ENCODE measurements around the gene DYRK2.
A peak's percentile ranks its signal among the peaks of the same experiment; 100 is the strongest.
"Not testable (repeated sequence)": the region's sequence is repeated elsewhere in the genome, so short reads cannot be mapped to it uniquely, and the experiment has no call there.

DYRK2 gene

GRCh38 chr12:67673509-67673908 is 25.0 kb downstream of the DYRK2 start:
- H3K9ac ChIP-seq (ENCODE audit: low read length); H3K4me3 ChIP-seq (ENCODE audit: low read depth in 1 of 2, low read length in 2 of 2); H3K36me3 ChIP-seq (ENCODE audit: insufficient read depth, low read length); H3K27me3 ChIP-seq (ENCODE audit: control insufficient read depth in 1 of 2, insufficient read depth in 2 of 2, low read length in 2 of 2); H3K27ac ChIP-seq (ENCODE audit: low read depth, low read length); H3K9me3 ChIP-seq (ENCODE audit: low read length): not testable (repeated sequence)
- peaks cover 20% of the 10 kb centered on the region for H3K4me1 ChIP-seq (ENCODE audit: insufficient read depth, low read length)

GRCh38 chr12:67674417-67674816 is 25.9 kb downstream of the DYRK2 start:
- H3K9me3 ChIP-seq (ENCODE audit: low read length): no peaks in the 10 kb centered on the region
- no peak overlapping the region for H3K9ac ChIP-seq (ENCODE audit: low read length)
- H3K4me3 ChIP-seq (ENCODE audit: low read depth in 1 of 2, low read length in 2 of 2): no peak overlapping the region
- peaks cover 28% of the 10 kb centered on the region for H3K4me1 ChIP-seq (ENCODE audit: insufficient read depth, low read length)
- no peaks in the 10 kb centered on the region for H3K27me3 ChIP-seq (ENCODE audit: control insufficient read depth in 1 of 2, insufficient read depth in 2 of 2, low read length in 2 of 2)
- H3K36me3 ChIP-seq (ENCODE audit: insufficient read depth, low read length): no peaks in the 10 kb centered on the region
- no peak overlapping the region for H3K27ac ChIP-seq (ENCODE audit: low read depth, low read length)

DNA sequence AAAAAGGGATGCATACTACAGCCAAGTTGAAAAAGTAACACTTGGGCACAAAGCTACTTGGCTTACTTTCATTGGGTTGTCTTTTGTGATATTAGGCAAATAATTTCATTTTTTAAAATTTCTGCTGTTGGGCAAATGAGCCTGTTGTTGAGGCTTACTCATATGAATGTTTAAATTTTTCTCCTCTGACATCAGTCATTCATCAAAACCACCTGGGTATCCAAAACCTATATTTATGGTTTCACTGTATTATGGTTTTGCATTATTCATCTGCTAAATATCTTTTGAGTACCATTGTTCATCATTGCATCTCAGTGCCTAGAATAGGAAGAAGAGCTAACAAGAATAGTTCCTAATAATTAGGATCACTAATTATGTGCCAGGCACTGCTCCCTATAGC is 28.1 kb downstream of the DYRK2 start:
- no peak overlapping the region for H3K27ac ChIP-seq (ENCODE audit: low read depth, low read length)
- no peaks in the 10 kb centered on the region for H3K36me3 ChIP-seq (ENCODE audit: insufficient read depth, low read length)
- H3K27me3 ChIP-seq (ENCODE audit: control insufficient read depth in 1 of 2, insufficient read depth in 2 of 2, low read length in 2 of 2): no peaks in the 10 kb centered on the region
- H3K4me1 ChIP-seq (ENCODE audit: insufficient read depth, low read length): peaks cover 40% of the 10 kb centered on the region
- no peaks in the 10 kb centered on the region for H3K9me3 ChIP-seq (ENCODE audit: low read length)
- H3K4me3 ChIP-seq (ENCODE audit: low read depth in 1 of 2, low read length in 2 of 2): no peak overlapping the region
- H3K9ac ChIP-seq (ENCODE audit: low read length): no peak overlapping the region

DNA sequence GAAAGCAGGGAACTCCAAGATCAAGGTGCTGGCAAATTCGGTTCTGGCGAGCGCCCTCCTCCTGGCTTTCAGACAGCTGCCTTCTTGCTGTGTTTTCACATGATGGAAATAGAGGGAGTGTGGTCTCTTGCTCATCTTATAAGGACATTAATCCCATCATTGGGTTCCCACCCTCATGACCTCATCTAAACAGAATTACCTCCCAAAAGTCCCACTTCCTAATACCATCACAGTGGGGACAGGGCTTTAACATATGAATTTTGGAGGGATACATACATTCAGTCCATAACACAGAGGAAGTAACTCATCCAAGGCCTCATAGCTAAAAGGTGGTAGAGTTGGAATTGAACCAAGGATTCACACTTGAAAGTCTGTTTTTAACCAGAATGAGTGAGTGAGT is 28.6 kb downstream of the DYRK2 start:
- H3K36me3 ChIP-seq (ENCODE audit: insufficient read depth, low read length): no peaks in the 10 kb centered on the region
- H3K9ac ChIP-seq (ENCODE audit: low read length): no peak overlapping the region
- H3K27me3 ChIP-seq (ENCODE audit: control insufficient read depth in 1 of 2, insufficient read depth in 2 of 2, low read length in 2 of 2): no peaks in the 10 kb centered on the region
- H3K27ac ChIP-seq (ENCODE audit: low read depth, low read length): no peak overlapping the region
- H3K9me3 ChIP-seq (ENCODE audit: low read length): no peaks in the 10 kb centered on the region
- no peak overlapping the region for H3K4me3 ChIP-seq (ENCODE audit: low read depth in 1 of 2, low read length in 2 of 2)
- H3K4me1 ChIP-seq (ENCODE audit: insufficient read depth, low read length): peaks cover 40% of the 10 kb centered on the region

DNA sequence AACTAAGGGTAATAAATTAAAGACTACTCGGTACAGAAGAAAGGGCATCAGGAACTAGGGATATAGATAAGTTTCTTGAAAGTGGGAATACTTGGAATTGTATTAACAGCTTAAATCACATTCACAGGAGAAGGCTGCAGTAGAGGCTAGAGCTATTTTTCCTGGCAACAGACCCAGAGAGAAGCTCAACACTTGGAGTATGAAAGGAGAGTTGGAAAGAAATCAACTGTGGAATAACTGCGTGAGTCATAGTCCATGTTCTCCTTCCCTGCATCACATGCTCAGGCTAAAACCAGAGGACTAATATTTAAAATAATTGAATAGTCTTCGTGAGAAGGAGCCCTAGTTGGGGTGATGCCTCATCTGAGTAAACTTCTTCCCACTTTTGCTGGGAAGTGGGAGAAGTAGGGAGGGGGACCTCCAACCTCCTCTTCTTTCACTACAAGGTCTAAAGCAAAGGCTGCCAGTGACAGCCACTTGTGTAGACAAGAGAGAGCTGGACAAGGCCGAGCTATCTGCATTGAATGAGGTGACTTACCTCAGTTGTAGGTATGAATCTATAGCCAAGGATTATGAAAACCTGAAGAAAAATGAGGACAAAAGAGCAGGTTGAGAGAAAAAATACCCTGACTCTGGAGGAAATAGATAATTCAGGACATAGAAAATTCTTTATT is 32.7 kb downstream of the DYRK2 start:
- Histone ChIP-seq H3K4me3 (ENCODE audit: low read depth in 1 of 2, low read length in 2 of 2) (peak overlapping the region in 1 of 2 donors; percentile 28), H3K27ac (ENCODE audit: low read depth, low read length) (peak overlapping the region; percentile 19), H3K36me3 (ENCODE audit: insufficient read depth, low read length) (no peaks in the 10 kb centered on the region), H3K4me1 (ENCODE audit: insufficient read depth, low read length) (peaks cover 34% of the 10 kb centered on the region), H3K9me3 (ENCODE audit: low read length) (no peaks in the 10 kb centered on the region), H3K9ac (ENCODE audit: low read length) (no peak overlapping the region), H3K27me3 (ENCODE audit: control insufficient read depth in 1 of 2, insufficient read depth in 2 of 2, low read length in 2 of 2) (no peaks in the 10 kb centered on the region)

DNA sequence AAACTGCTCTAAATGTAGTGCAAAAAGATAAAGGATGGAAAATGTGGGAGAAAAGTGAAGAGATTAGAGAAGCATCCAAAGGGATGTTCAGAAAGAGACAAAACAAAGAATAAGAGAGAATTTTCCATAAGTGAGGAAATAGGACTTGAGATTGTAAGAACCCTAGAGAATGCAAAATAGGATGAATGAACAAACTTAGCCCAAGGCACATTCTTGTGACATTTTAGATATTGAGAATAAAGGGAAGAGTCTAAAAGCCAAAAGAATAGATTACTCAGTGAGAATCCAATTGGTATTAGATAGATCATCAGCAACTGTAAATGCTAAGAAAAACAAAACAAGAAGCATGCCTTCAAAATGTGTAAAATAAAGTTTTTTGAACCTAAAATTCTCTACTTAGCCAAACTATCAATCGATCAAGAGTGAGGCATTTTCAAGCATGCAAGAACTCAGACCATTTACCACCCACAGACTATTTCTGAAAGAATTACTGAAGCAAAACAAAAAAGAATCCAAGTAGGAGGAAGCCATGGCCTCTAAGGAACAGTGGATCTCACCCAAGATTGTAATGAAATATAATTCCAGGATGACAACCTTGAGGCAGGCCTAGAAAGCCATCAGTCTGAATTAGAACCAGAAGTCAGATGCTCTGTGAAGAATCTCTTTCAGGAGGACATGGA is 33.5 kb downstream of the DYRK2 start:
- no peak overlapping the region for H3K4me3 ChIP-seq (ENCODE audit: low read depth in 1 of 2, low read length in 2 of 2)
- peak overlapping the region; percentile 4 for H3K27ac ChIP-seq (ENCODE audit: low read depth, low read length)
- H3K36me3 ChIP-seq (ENCODE audit: insufficient read depth, low read length): no peaks in the 10 kb centered on the region
- H3K9me3 ChIP-seq (ENCODE audit: low read length): no peaks in the 10 kb centered on the region
- peaks cover 26% of the 10 kb centered on the region for H3K4me1 ChIP-seq (ENCODE audit: insufficient read depth, low read length)
- no peaks in the 10 kb centered on the region for H3K27me3 ChIP-seq (ENCODE audit: control insufficient read depth in 1 of 2, insufficient read depth in 2 of 2, low read length in 2 of 2)
- no peak overlapping the region for H3K9ac ChIP-seq (ENCODE audit: low read length)

DNA sequence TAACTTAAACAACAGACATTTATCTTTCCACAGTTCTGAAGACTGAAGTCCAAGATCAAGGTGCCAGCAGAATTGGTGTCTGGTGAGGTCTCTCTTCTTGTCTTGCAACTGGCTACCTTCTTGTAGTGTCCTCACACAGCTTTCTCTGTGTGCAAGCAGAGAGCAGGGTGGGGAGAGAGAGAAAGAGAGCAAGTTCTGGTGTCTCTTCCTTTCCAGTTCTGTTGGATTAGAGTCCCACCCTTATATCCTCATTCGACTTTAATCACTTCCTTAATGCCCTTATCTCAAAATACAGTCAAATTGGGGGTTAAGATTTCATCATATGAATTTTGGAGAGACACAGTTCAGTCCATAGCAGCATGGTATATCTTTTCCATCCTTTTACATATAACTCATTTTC is 40.8 kb downstream of the DYRK2 start:
- Histone ChIP-seq H3K4me3 (ENCODE audit: low read depth in 1 of 2, low read length in 2 of 2) (no peak overlapping the region), H3K36me3 (ENCODE audit: insufficient read depth, low read length) (no peaks in the 10 kb centered on the region), H3K9ac (ENCODE audit: low read length) (no peak overlapping the region), H3K9me3 (ENCODE audit: low read length) (no peaks in the 10 kb centered on the region), H3K27me3 (ENCODE audit: control insufficient read depth in 1 of 2, insufficient read depth in 2 of 2, low read length in 2 of 2) (no peaks in the 10 kb centered on the region), H3K4me1 (ENCODE audit: insufficient read depth, low read length) (no peaks in the 10 kb centered on the region), H3K27ac (ENCODE audit: low read depth, low read length) (no peak overlapping the region)

- H3K27ac ChIP-seq (ENCODE audit: low read depth, low read length): no peak overlapping the region
- H3K4me1 ChIP-seq (ENCODE audit: insufficient read depth, low read length): no peaks in the 10 kb centered on the region
- no peaks in the 10 kb centered on the region for H3K36me3 ChIP-seq (ENCODE audit: insufficient read depth, low read length)
- no peak overlapping the region for H3K9ac ChIP-seq (ENCODE audit: low read length)
- no peak overlapping the region for H3K4me3 ChIP-seq (ENCODE audit: low read depth in 1 of 2, low read length in 2 of 2)
- no peaks in the 10 kb centered on the region for H3K27me3 ChIP-seq (ENCODE audit: control insufficient read depth in 1 of 2, insufficient read depth in 2 of 2, low read length in 2 of 2)
- no peaks in the 10 kb centered on the region for H3K9me3 ChIP-seq (ENCODE audit: low read length)
Observed at GRCh38 chr12:67690656-67691055, 42.1 kb downstream of the DYRK2 start.

DNA sequence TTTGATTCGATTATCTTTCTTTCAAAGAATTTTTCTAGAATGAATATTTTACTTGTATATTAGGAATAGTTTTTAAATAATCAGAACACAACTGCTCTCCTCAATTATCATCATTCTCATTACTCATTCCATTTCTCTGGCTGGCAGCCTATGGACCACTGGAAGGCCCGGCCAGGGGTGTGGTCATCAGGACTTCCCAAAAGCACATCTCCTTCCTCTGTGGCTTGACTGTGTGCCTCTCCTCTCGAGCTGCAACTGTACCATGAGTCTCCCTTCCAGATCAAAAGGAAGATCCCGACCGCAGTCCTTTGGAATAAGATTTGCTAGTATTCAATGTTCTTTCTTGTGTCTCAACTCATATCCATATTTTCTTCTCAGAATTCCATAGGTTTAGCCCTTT is 42.7 kb downstream of the DYRK2 start:
- no peaks in the 10 kb centered on the region for H3K27me3 ChIP-seq (ENCODE audit: control insufficient read depth in 1 of 2, insufficient read depth in 2 of 2, low read length in 2 of 2)
- H3K9me3 ChIP-seq (ENCODE audit: low read length): no peaks in the 10 kb centered on the region
- no peak overlapping the region for H3K9ac ChIP-seq (ENCODE audit: low read length)
- no peak overlapping the region for H3K4me3 ChIP-seq (ENCODE audit: low read depth in 1 of 2, low read length in 2 of 2)
- no peaks in the 10 kb centered on the region for H3K4me1 ChIP-seq (ENCODE audit: insufficient read depth, low read length)
- H3K36me3 ChIP-seq (ENCODE audit: insufficient read depth, low read length): no peaks in the 10 kb centered on the region
- no peak overlapping the region for H3K27ac ChIP-seq (ENCODE audit: low read depth, low read length)

DNA sequence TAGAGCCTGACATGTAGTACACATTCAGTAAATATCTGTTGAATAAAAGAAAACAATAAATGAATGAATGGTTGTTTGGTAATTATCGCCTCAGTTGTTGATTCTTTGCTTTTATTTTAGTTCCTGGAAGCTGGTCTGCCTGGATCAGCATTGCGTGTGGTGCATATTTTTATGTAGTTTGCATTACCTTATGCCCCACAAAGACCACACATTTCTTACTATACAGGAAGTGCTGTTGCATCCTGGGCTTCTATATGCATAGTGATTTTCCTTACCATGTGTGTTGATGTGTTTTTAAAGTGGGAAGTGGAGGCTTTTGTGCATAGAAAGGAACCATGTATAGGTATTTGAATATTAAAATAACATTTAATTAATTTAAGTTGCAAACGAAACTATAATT is 43.6 kb downstream of the DYRK2 start:
- no peaks in the 10 kb centered on the region for H3K36me3 ChIP-seq (ENCODE audit: insufficient read depth, low read length)
- H3K9ac ChIP-seq (ENCODE audit: low read length): no peak overlapping the region

GRCh38 chr12:67692966-67693365 is 44.4 kb downstream of the DYRK2 start:
- H3K4me3 ChIP-seq (ENCODE audit: low read depth in 1 of 2, low read length in 2 of 2): no peak overlapping the region
- H3K9ac ChIP-seq (ENCODE audit: low read length): no peak overlapping the region
- H3K27me3 ChIP-seq (ENCODE audit: control insufficient read depth in 1 of 2, insufficient read depth in 2 of 2, low read length in 2 of 2): no peaks in the 10 kb centered on the region
- no peaks in the 10 kb centered on the region for H3K36me3 ChIP-seq (ENCODE audit: insufficient read depth, low read length)
- no peaks in the 10 kb centered on the region for H3K4me1 ChIP-seq (ENCODE audit: insufficient read depth, low read length)
- H3K9me3 ChIP-seq (ENCODE audit: low read length): no peaks in the 10 kb centered on the region
- H3K27ac ChIP-seq (ENCODE audit: low read depth, low read length): no peak overlapping the region

More for the DNA sequence above, 43.6 kb downstream of the DYRK2 start:
- H3K4me1 ChIP-seq (ENCODE audit: insufficient read depth, low read length): no peaks in the 10 kb centered on the region
- no peaks in the 10 kb centered on the region for H3K9me3 ChIP-seq (ENCODE audit: low read length)
- H3K4me3 ChIP-seq (ENCODE audit: low read depth in 1 of 2, low read length in 2 of 2): no peak overlapping the region
- no peaks in the 10 kb centered on the region for H3K27me3 ChIP-seq (ENCODE audit: control insufficient read depth in 1 of 2, insufficient read depth in 2 of 2, low read length in 2 of 2)
- no peak overlapping the region for H3K27ac ChIP-seq (ENCODE audit: low read depth, low read length)

GRCh38 chr12:67693894-67694293 is 45.3 kb downstream of the DYRK2 start:
- H3K36me3 ChIP-seq (ENCODE audit: insufficient read depth, low read length): no peaks in the 10 kb centered on the region

More at GRCh38 chr12:67693894-67694293, 45.3 kb downstream of the DYRK2 start:
- no peaks in the 10 kb centered on the region for H3K4me1 ChIP-seq (ENCODE audit: insufficient read depth, low read length)
- no peak overlapping the region for H3K27ac ChIP-seq (ENCODE audit: low read depth, low read length)
- no peak overlapping the region for H3K4me3 ChIP-seq (ENCODE audit: low read depth in 1 of 2, low read length in 2 of 2)
- H3K9ac ChIP-seq (ENCODE audit: low read length): no peak overlapping the region
- no peaks in the 10 kb centered on the region for H3K9me3 ChIP-seq (ENCODE audit: low read length)
- H3K27me3 ChIP-seq (ENCODE audit: control insufficient read depth in 1 of 2, insufficient read depth in 2 of 2, low read length in 2 of 2): no peaks in the 10 kb centered on the region

Data from muscle layer of colon (tissue), 2 donors.